Caco-2 (cell line): Measurements from ENCODE around the gene MAD1L1. TPM values are rescaled to one million over a fixed set of nuclear protein-coding genes. Genes with fewer than 3 reads are reported as not detected.

Experiments used
- BruUV-seq: library from RNA; stranded (reverse); fragments of 400-500 nt; replicated peaks from 2 replicates; lab custom pipeline; 2021; lab: Mats Ljungman, UMichigan
- CTCF ChIA-PET: fragments of 300-600 bp; sonication (Branson Sonifier 250); formaldehyde crosslinking; loops from one replicate; lab custom pipeline; 2022; ENCODE audit warnings: antibody characterized with exemption; lab: Charles Lee
- POLR2A ChIA-PET: fragments of 300-600 bp; sonication (Branson Sonifier 250); formaldehyde crosslinking; loops from one replicate; lab custom pipeline; 2022; ENCODE audit warnings: antibody characterized with exemption; lab: Charles Lee
- DNase-seq, 2 experiments: peaks; one replicate each; pipeline versions ENCODE4 v3.0.0 to v3.0.0-alpha.2; 2020 to 2022
- H3K27me3 ChIP-seq: replicated peaks from 2 replicates; pipeline ENCODE4 v1.6.0; 2011; ENCODE audit warnings: low read length; ENCODE audit not compliant: control insufficient read depth, insufficient read depth
- H3K36me3 ChIP-seq: 2 replicates; pipeline ENCODE4 v1.5.1; 2011; ENCODE audit warnings: low read length; ENCODE audit not compliant: control insufficient read depth, insufficient read depth
- H3K4me1 ChIP-seq: fragments of 250-450 bp; sonication (Bioruptor Pico); 2 replicates; pipeline ENCODE4 v1.5.1; 2020; ENCODE audit warnings: mild to moderate bottlenecking
- H3K4me3 ChIP-seq: 2 replicates; pipeline ENCODE4 v1.5.1; 2011; ENCODE audit warnings: low read depth, mild to moderate bottlenecking, control low read depth, low read length
- H3K9me3 ChIP-seq: fragments of 250-450 bp; sonication (Bioruptor Pico); 2 replicates; pipeline ENCODE4 v1.5.1; 2020; ENCODE audit warnings: mild to moderate bottlenecking, moderate library complexity
- H3K27ac Mint-ChIP-seq: one replicate; pipeline ENCODE4 v1.8.0; 2022; ENCODE audit warnings: mixed read lengths; ENCODE audit not compliant: unreplicated experiment
- H3K27me3 Mint-ChIP-seq: one replicate; pipeline ENCODE4 v1.8.0; 2022; ENCODE audit warnings: mixed read lengths; ENCODE audit not compliant: insufficient read depth, unreplicated experiment
- H3K36me3 Mint-ChIP-seq: one replicate; pipeline ENCODE4 v1.8.0; 2022; ENCODE audit warnings: mild to moderate bottlenecking, mixed read lengths; ENCODE audit not compliant: insufficient read depth, unreplicated experiment
- H3K4me1 Mint-ChIP-seq: one replicate; pipeline ENCODE4 v1.8.0; 2022; ENCODE audit warnings: low read depth, mixed read lengths; ENCODE audit not compliant: unreplicated experiment
- H3K4me3 Mint-ChIP-seq: one replicate; pipeline ENCODE4 v1.8.0; 2022; ENCODE audit warnings: mild to moderate bottlenecking, moderate library complexity, mixed read lengths; ENCODE audit not compliant: unreplicated experiment
- H3K9me3 Mint-ChIP-seq: one replicate; pipeline ENCODE4 v1.8.0; 2022; ENCODE audit warnings: mixed read lengths; ENCODE audit not compliant: unreplicated experiment
- CTCF ChIP-seq, 2 experiments: fragments of 200-600 bp in 1 of 2; IDR thresholded peaks; 1 replicate in 1 of 2; 2 replicates in 1 of 2; pipeline versions ENCODE4 v1.5.1 to v1.8.0; 2011 to 2022; ENCODE audit warnings: antibody characterized with exemption in 1 of 2, control low read depth in 1 of 2, inconsistent platforms in 1 of 2, low read depth in 1 of 2, low read length in 1 of 2, mild to moderate bottlenecking in 1 of 2, moderate library complexity in 1 of 2; ENCODE audit not compliant: insufficient read depth in 1 of 2, severe bottlenecking in 1 of 2, unreplicated experiment in 1 of 2
- intact Hi-C: fragments of 100-400 bp; cut with micrococcal nuclease; formaldehyde crosslinking; loops from one replicate; pipeline ENCODE4 v1.10.0; 2022; ENCODE audit not compliant: unreplicated experiment
- total RNA-seq: library from RNA; stranded (reverse); gene quantifications from 2 replicates; pipeline ENCODE4 v1.2.3, GENCODE V29; 2022

The MAD1L1 gene
- total RNA-seq, 1 experiment from 2014 or later: 58.6 TPM

DNA sequence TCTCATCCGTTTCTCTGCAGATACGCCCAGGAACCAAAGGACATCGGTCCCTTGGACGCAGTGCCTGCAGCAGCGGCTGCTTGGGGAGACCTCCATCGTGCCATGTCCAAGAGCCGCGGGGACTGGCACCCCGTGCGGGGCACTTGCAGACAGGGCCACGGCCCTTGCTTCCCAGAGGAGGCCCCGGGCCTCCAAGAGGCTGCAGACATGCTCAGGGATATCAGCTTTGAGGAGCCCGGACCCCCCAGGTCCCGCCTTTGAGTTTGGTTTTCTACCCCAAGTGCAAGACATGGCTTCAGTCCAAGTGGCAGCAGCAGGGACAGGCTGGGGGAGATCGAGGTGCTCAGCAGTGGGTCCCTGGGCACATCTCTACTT lies 283.1 kb downstream of the MAD1L1 start:
- Mint-ChIP-seq H3K4me1 (no peaks in the 10 kb centered on the region), H3K9me3 (no peaks in the 10 kb centered on the region), H3K36me3 (peaks cover 14% of the 10 kb centered on the region), H3K27me3 (no peaks in the 10 kb centered on the region), H3K4me3 (no peak overlapping the region), H3K27ac (no peak overlapping the region)
- H3K4me1 ChIP-seq: no peaks in the 10 kb centered on the region
- H3K36me3 ChIP-seq: no peaks in the 10 kb centered on the region; the same call in 1 of the 2 replicates
- peak in 1 of 2 experiments; percentile 19 for DNase-seq
- no peaks in the 10 kb centered on the region for H3K9me3 ChIP-seq
- intact Hi-C loops: no loop called here
- H3K27me3 ChIP-seq: no peaks in the 10 kb centered on the region
- TF ChIP-seq CTCF (IDR thresholded peaks at IDR 0.05; ENCODE audit: insufficient read depth in 1 of 2, low read depth in 1 of 2, low read length in 1 of 2, severe bottlenecking in 1 of 2, unreplicated experiment in 1 of 2): no peak
- BruUV-seq: no TSS peak
- ChIA-PET CTCF (no interaction called here), POLR2A (no interaction called here)
- no peak overlapping the region for H3K4me3 ChIP-seq

- H3K27me3 Mint-ChIP-seq: no peaks in the 10 kb centered on the region
- BruUV-seq: no TSS peak
- Histone ChIP-seq H3K27me3 (no peaks in the 10 kb centered on the region), H3K36me3 (no peaks in the 10 kb centered on the region; the same call in 1 of the 2 replicates), H3K4me3 (no peak overlapping the region), H3K4me1 (no peaks in the 10 kb centered on the region), H3K9me3 (no peaks in the 10 kb centered on the region)
- no peak overlapping the region for H3K27ac Mint-ChIP-seq
- CTCF ChIA-PET: no interaction called here
- intact Hi-C loops: no loop called here
- peaks cover 14% of the 10 kb centered on the region for H3K36me3 Mint-ChIP-seq
- H3K4me1 Mint-ChIP-seq: no peaks in the 10 kb centered on the region
- TF ChIP-seq CTCF (IDR thresholded peaks at IDR 0.05; ENCODE audit: insufficient read depth in 1 of 2, low read depth in 1 of 2, low read length in 1 of 2, severe bottlenecking in 1 of 2, unreplicated experiment in 1 of 2): no peak
- POLR2A ChIA-PET: no interaction called here
- no peaks in the 10 kb centered on the region for H3K9me3 Mint-ChIP-seq
- no peak overlapping the region for H3K4me3 Mint-ChIP-seq
- DNase-seq: no peak
Measured at GRCh38 chr7:1948887-1949680, 283.7 kb downstream of the MAD1L1 start.

- TF ChIP-seq CTCF (IDR thresholded peaks at IDR 0.05; ENCODE audit: insufficient read depth in 1 of 2, low read depth in 1 of 2, low read length in 1 of 2, severe bottlenecking in 1 of 2, unreplicated experiment in 1 of 2): no peak
- Histone ChIP-seq H3K4me3 (no peak overlapping the region), H3K36me3 (no peaks in the 10 kb centered on the region; the same call in 1 of the 2 replicates), H3K4me1 (no peaks in the 10 kb centered on the region), H3K9me3 (no peaks in the 10 kb centered on the region), H3K27me3 (no peaks in the 10 kb centered on the region)
- DNase-seq: no peak
- Mint-ChIP-seq H3K27ac (no peak overlapping the region), H3K27me3 (no peaks in the 10 kb centered on the region), H3K9me3 (no peaks in the 10 kb centered on the region), H3K4me1 (no peaks in the 10 kb centered on the region), H3K4me3 (no peak overlapping the region), H3K36me3 (peaks cover 17% of the 10 kb centered on the region)
- no TSS peak for BruUV-seq
- ChIA-PET POLR2A (no interaction called here), CTCF (no interaction called here)
- intact Hi-C loops: no loop called here
Measured at GRCh38 chr7:1948301-1948796, 284.4 kb downstream of the MAD1L1 start.
